B cell (primary cell): ENCODE results near the gene ANKRD13D. TPM values are rescaled to one million over a fixed set of nuclear protein-coding genes. Genes with fewer than 3 reads are reported as not detected.

Experiments
- ATAC-seq: fragments of 200-7000 bp; cut with Tn5 transposase; one replicate; pipeline ENCODE4 v1.10.0; 2021; ENCODE audit warnings: low read depth, mild to moderate bottlenecking, moderate number of reproducible peaks, moderate library complexity
- CTCF ChIA-PET: fragments of 350-600 bp; sonication (Branson Sonifier 250); formaldehyde crosslinking; loops from one replicate; lab custom pipeline; 2021; ENCODE audit warnings: antibody characterized with exemption, inconsistent platforms; lab: Charles Lee
- POLR2A ChIA-PET: fragments of 350-600 bp; sonication (Branson Sonifier 250); formaldehyde crosslinking; loops from one replicate; lab custom pipeline; 2021; ENCODE audit warnings: antibody characterized with exemption; lab: Charles Lee
- DNase-seq: peaks from one replicate; pipeline ENCODE4 v3.0.0; 2013
- H2AFZ ChIP-seq: 2 replicates; pipeline ENCODE4 v1.6.1; 2012; ENCODE audit warnings: mild to moderate bottlenecking, low read depth, low read length; ENCODE audit not compliant: insufficient read depth, poor library complexity, severe bottlenecking
- H3K27ac ChIP-seq, 2 donors: 1 replicate in 1 of 2; 2 replicates in 1 of 2; pipeline ENCODE4 v1.5.1; 2012 to 2013; ENCODE audit warnings: low read length in 2 of 2, mild to moderate bottlenecking in 2 of 2, moderate library complexity in 1 of 2
- H3K27me3 ChIP-seq, 4 experiments: fragments of 200-600 bp in 1 of 4; sonication (generic) in 1 of 4; replicated peaks in 1 of 4; 1 replicate in 2 of 4; 2 replicates in 2 of 4; pipeline versions ENCODE4 v1.6.1 to v1.7.0; 2013 to 2016; ENCODE audit warnings: low read length in 3 of 4, mild to moderate bottlenecking in 2 of 4, mixed read lengths in 1 of 4, moderate library complexity in 1 of 4; ENCODE audit not compliant: insufficient read depth in 4 of 4, control insufficient read depth in 3 of 4; ENCODE audit errors: control extremely low read depth in 1 of 4
- H3K36me3 ChIP-seq, 2 experiments: replicated peaks in 1 of 2; 1 replicate in 1 of 2; 2 replicates in 1 of 2; pipeline versions ENCODE4 v1.6.1 to v1.7.1; 2013; ENCODE audit warnings: low read length in 1 of 2; ENCODE audit not compliant: insufficient read depth in 2 of 2, control insufficient read depth in 1 of 2; ENCODE audit errors: control extremely low read depth in 1 of 2, extremely low read depth in 1 of 2
- H3K4me1 ChIP-seq, 2 donors: fragments of 200-600 bp in 1 of 2; sonication (generic) in 1 of 2; 1 replicate in 1 of 2; 2 replicates in 1 of 2; pipeline versions ENCODE4 v1.5.1 to v1.6.1; 2013 to 2017; ENCODE audit warnings: low read length in 2 of 2; ENCODE audit not compliant: control insufficient read depth in 2 of 2, insufficient read depth in 2 of 2
- H3K4me2 ChIP-seq: replicated peaks from 2 replicates; pipeline ENCODE3; 2012; ENCODE audit warnings: mild to moderate bottlenecking, low read depth, low read length; ENCODE audit not compliant: poor library complexity, severe bottlenecking
- H3K4me3 ChIP-seq, 5 experiments: fragments of 200-600 bp in 1 of 5; sonication (generic) in 1 of 5; 1 replicate in 3 of 5; 2 replicates in 2 of 5; pipeline versions ENCODE4 v1.5.1 to v1.7.0; 2011 to 2016; ENCODE audit warnings: low read length in 4 of 5, mild to moderate bottlenecking in 4 of 5, low read depth in 2 of 5, control low read depth in 1 of 5, moderate library complexity in 1 of 5; ENCODE audit not compliant: insufficient read depth in 1 of 5; ENCODE audit errors: control extremely low read depth in 1 of 5, extremely low read depth in 1 of 5
- H3K79me2 ChIP-seq: fragments of 200-600 bp; sonication (generic); one replicate; pipeline ENCODE4 v1.6.0; 2016; ENCODE audit warnings: low read length; ENCODE audit not compliant: control insufficient read depth, insufficient read depth
- H3K9ac ChIP-seq: fragments of 200-600 bp; sonication (generic); 2 replicates; pipeline ENCODE4 v1.6.1; 2017; ENCODE audit warnings: mild to moderate bottlenecking, low read length, moderate library complexity
- H3K9me3 ChIP-seq, 3 donors: one replicate each; pipeline versions ENCODE4 v1.6.1 to v1.7.1; 2013; ENCODE audit warnings: low read length in 2 of 3; ENCODE audit not compliant: control insufficient read depth in 2 of 3, insufficient read depth in 1 of 3; ENCODE audit errors: control extremely low read depth in 1 of 3
- H4K20me1 ChIP-seq: 2 replicates; pipeline ENCODE4 v1.6.0; 2012; ENCODE audit warnings: mild to moderate bottlenecking, low read length; ENCODE audit not compliant: insufficient read depth, control insufficient read depth, poor library complexity, severe bottlenecking
- H3K27ac Mint-ChIP-seq: one replicate; pipeline ENCODE4 v1.8.0; 2021; ENCODE audit warnings: mixed read lengths
- H3K27me3 Mint-ChIP-seq: one replicate; pipeline ENCODE4 v1.8.0; 2021; ENCODE audit warnings: mixed read lengths
- H3K4me1 Mint-ChIP-seq: one replicate; pipeline ENCODE4 v1.8.0; 2021; ENCODE audit warnings: mixed read lengths
- H3K4me3 Mint-ChIP-seq: one replicate; pipeline ENCODE4 v1.8.0; 2021; ENCODE audit warnings: mixed read lengths
- H3K9me3 Mint-ChIP-seq: one replicate; pipeline ENCODE4 v1.8.0; 2022; ENCODE audit warnings: mixed read lengths; ENCODE audit not compliant: insufficient read depth
- CTCF ChIP-seq: fragments of 200-600 bp; IDR thresholded peaks from one replicate; pipeline ENCODE4 v1.8.0; 2022; ENCODE audit warnings: antibody characterized with exemption, mild to moderate bottlenecking
- EZH2 ChIP-seq: IDR thresholded peaks from 2 replicates; pipeline ENCODE4 v1.6.1; 2012; ENCODE audit warnings: borderline replicate concordance, low read depth, mild to moderate bottlenecking, moderate library complexity, low read length; ENCODE audit not compliant: insufficient read depth, poor library complexity, severe bottlenecking
- WGBS: methylation state at CpG from one replicate; pipeline ENCODE4 v1.1.5; 2013; ENCODE audit warnings: missing lambda C conversion rate; ENCODE audit not compliant: insufficient coverage; 5-methylcytosine and 5-hydroxymethylcytosine counted together
- intact Hi-C: fragments of 100-400 bp; cut with micrococcal nuclease; formaldehyde crosslinking; loops from one replicate; pipeline ENCODE4 v1.10.0; 2022
- polyA plus RNA-seq: library from polyadenylated mRNA; depleted of rRNA; stranded (reverse); fragments of >200 nt; gene quantifications from 2 replicates; pipeline ENCODE4 v1.2.3, GENCODE V29; 2012
- total RNA-seq, 2 donors: library from RNA; stranded (reverse); fragments of 120-200 nt in 1 of 2; gene quantifications; 1 replicate in 1 of 2; 2 replicates in 1 of 2; pipeline versions ENCODE4 v1.2.3 to v1.2.4, GENCODE V29; 2013 to 2022

ANKRD13D gene
- total and polyA plus RNA-seq, 2 donors (not counting 1 experiment from before 2014, with no cell fraction given), result 189 to 252 TPM

DNA sequence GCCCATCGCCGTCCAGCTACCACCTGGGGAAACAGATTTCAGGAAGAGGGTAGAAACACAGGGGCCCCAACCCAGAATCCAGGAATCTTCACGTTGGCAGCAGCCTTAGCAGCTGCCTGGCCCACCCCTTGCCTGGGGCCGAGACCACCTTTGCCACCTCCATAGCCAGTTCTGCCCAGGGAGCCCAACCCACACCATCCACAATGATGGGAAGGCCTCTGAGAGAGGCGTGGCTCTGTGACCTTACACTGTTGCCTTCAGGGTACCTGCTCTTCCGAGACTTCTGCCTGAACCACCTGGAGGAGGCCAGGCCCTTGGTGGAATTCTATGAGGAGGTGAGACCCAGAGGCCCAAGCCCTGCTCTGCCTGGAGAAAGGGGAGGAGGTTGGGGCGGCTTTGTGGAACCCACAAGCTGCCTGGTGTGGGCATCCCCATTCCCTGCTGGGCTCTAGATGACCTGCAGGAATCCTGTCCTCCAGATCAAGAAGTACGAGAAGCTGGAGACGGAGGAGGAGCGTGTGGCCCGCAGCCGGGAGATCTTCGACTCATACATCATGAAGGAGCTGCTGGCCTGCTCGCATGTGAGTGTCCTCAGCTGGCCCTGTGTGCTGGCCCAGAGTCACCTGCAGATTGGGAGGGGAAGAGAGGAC, 10.0 kb upstream of the ANKRD13D start:
- Mint-ChIP-seq H3K4me1 (peaks cover 63% of the 10 kb centered on the region), H3K4me3 (peak overlapping the region; percentile 54), H3K9me3 (no peaks in the 10 kb centered on the region), H3K27me3 (no peaks in the 10 kb centered on the region), H3K27ac (peak overlapping the region; percentile 95)
- H3K36me3 ChIP-seq, result peaks cover 0 to 87% of the 10 kb centered on the region in 2 experiments
- H3K79me2 ChIP-seq, result peaks cover 100% of the 10 kb centered on the region
- H4K20me1 ChIP-seq, result peaks cover 74% of the 10 kb centered on the region
- peak overlapping the region; percentile 82 for H3K27ac ChIP-seq
- DNase-seq (no peak), ATAC-seq (no peak)
- peak overlapping the region; percentile 92 for H3K4me2 ChIP-seq
- intact Hi-C loops, result no loop called here
- WGBS, result 76% methylated on average over 14 of the region's 14 CpGs
- no peak overlapping the region for H3K9ac ChIP-seq
- peaks cover 66 to 69% of the 10 kb centered on the region in 2 donors for H3K4me1 ChIP-seq
- CTCF ChIA-PET, result interaction anchor here (1.1 to 5.5 kb wide), 2 partner anchors 11 to 38 kb away, joined by 5 to 46 read pairs; partner anchors contain the start of gene GRK2
- no peaks in the 10 kb centered on the region for H3K27me3 ChIP-seq
- H2AFZ ChIP-seq, result no peak overlapping the region
- TF ChIP-seq EZH2 (no peak), CTCF (no peak)
- POLR2A ChIA-PET, result interaction anchor here (3.3 to 6.8 kb wide), 3 partner anchors 9 to 11 kb away, joined by 43 to 70 read pairs (median 51); partner anchors contain the start of genes ANKRD13D and GRK2
- H3K9me3 ChIP-seq, result no peaks in the 10 kb centered on the region
- no peak overlapping the region for H3K4me3 ChIP-seq
